ENCODE results near the gene GRB10.

The GRB10 gene

DNA sequence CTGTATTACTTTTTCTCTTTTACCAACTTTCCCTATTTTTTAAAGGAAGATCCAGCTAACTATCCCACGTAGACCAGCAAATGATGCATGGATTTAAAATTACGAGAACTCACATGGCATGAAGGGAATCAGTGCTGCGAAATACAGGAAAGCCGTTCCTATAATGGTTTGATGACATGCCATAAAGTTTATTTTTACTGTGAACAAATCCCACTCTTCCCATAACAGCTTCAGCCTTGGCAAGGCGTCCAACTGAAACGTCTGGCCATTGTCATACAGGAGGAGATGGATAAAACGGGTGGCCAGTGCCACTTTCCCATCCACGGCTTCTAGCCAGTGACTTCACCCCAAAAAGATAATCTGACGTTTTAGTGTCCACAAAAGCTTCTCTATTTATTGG lies 111.3 kb downstream of the GRB10 start:
- FAIRE-seq (no peak), DNase-seq (ENCODE audit: insufficient read length, low spot score) (no peak)
- TF ChIP-seq POLR2A (IDR thresholded peaks at IDR 0.05; ENCODE audit: low read depth, low read length), result no peak

DNA sequence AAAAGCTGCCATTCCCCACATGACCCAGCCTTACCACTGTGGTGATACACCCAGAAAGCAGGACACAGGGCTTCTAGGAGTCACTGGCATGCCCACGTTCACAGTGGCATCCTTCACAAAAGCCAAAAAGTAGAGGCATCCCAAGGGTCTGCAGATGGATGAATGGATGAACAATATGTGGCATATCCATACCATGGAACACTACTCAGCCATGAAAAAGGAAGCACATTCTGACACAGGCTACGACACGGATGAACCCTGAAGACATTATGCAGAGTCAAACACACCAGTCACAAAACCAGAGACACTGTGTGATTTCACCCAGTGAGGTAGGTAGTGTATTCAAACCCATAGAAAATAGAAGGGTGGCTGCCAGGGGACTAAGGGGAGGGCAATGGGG lies 112.8 kb downstream of the GRB10 start:
- no peak for TF ChIP-seq POLR2A (IDR thresholded peaks at IDR 0.05; ENCODE audit: low read depth, low read length)
- no peak for DNase-seq (ENCODE audit: insufficient read length, low spot score)
- FAIRE-seq, result no peak

DNA sequence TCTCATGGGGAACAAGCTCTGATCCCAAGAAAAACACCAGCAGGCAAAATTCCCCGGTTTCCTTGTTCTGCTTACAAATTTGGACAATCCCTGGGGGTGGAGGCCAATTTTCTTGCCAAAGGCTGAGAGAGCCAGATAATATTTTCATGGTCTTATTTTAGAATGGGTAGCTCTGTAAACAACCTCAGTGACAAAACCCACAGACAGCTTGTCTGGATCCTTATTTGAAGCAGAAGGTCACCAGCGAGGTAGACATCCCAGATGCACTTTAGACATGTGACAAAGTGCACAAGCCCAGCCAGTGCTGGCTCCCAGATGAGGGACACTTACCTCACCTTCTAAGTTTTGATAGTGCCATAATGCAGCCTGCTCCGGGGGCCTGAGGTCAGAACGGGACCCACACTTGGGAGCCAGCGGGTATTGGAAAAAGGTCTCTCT lies 114.9 kb downstream of the GRB10 start:
- TF ChIP-seq POLR2A (IDR thresholded peaks at IDR 0.05; ENCODE audit: low read depth, low read length), result no peak
- DNase-seq (ENCODE audit: insufficient read length, low spot score) (no peak), FAIRE-seq (no peak)

DNA sequence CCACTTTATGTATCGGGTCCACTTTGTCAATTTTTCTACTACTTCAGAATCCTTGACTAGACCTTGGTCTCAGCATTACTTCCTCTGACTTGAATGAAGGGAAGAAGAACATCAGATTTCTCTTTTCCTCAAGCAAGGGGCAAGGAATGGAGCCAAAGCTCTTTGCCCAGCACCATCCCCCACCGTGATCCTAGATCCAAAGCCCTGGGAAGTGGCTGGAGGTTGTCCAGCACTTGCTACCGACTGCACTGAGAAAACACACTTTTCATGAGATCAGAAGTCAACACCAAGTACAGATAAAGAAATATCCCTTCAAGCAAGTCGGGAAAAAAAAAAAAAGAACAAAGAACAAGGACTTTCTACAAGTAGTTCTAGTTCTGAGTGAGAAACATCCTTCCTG lies 115.4 kb downstream of the GRB10 start:
- TF ChIP-seq POLR2A (IDR thresholded peaks at IDR 0.05; ENCODE audit: low read depth, low read length), result no peak
- no peak for DNase-seq (ENCODE audit: insufficient read length, low spot score)
- no peak for FAIRE-seq

- DNase-seq (ENCODE audit: insufficient read length, low spot score) (no peak), FAIRE-seq (no peak)
- TF ChIP-seq POLR2A (IDR thresholded peaks at IDR 0.05; ENCODE audit: low read depth, low read length), result no peak
Measured at GRCh38 chr7:50666124-50666496, 116.6 kb downstream of the GRB10 start.

DNA sequence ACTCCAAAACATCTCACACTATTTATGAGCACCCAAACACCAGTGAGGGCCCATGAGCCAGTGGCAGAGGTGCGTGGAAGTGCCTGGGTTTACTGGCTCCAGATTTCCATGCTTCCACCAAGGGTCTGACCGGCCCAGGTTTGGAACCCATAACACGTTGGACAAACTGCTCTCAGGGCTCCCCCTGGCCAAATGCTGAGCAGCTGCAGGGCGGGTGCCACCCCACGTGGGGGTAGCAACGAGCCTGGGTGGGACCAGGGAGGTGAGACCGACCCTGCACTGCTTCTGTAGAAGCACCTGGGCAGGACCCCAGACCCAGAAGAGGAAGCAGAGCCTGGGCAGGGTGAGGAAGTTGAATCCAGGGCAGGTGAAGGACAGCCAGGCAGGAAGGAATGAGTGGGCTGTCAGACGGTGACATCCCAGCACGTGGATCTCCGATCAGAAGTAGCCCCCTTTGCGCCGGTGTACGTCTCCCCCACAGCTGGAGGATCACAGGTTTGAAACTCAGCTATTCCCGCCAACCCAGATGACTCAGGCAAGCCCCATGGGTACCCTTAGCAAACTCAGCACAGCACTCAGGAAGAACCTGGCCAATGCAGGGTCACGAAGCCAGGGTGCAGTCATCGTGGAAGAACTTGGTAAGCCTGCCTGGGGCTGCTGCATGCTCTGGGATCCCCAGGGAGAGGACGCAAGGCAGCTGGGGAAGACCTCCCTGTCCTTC lies 117.1 kb downstream of the GRB10 start:
- DNase-seq (ENCODE audit: insufficient read length, low spot score) (no peak), FAIRE-seq (no peak)
- TF ChIP-seq POLR2A (IDR thresholded peaks at IDR 0.05; ENCODE audit: low read depth, low read length), result no peak

- DNase-seq (ENCODE audit: insufficient read length, low spot score) (no peak), FAIRE-seq (no peak)
- no peak for TF ChIP-seq POLR2A (IDR thresholded peaks at IDR 0.05; ENCODE audit: low read depth, low read length)
Measured at GRCh38 chr7:50664937-50665336, 117.8 kb downstream of the GRB10 start.

DNA sequence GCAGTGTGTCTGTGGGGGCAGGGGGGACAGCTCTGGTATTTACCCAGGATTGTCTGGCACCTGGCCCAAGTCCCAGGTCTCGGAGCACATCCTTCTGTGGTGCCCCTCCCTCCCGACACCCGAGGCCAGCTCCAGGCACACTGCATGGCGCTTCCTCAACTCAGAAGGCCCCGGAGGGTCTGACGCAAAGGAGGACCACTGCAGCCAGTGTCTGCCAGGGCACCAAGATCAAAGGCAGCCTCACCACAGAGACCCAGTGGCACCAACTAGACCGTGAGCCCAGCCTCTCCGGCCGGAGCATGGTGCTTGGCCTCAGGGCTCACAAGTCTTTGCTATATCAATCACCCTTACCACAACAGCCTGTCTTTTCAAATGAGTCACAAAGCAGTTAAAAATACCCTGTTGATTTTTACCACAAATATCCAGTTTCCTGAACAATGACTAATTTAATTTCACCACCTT lies 118.2 kb downstream of the GRB10 start:
- DNase-seq (ENCODE audit: insufficient read length, low spot score) (peak; percentile 88), FAIRE-seq (no peak)
- TF ChIP-seq POLR2A (IDR thresholded peaks at IDR 0.05; ENCODE audit: low read depth, low read length), result no peak

DNA sequence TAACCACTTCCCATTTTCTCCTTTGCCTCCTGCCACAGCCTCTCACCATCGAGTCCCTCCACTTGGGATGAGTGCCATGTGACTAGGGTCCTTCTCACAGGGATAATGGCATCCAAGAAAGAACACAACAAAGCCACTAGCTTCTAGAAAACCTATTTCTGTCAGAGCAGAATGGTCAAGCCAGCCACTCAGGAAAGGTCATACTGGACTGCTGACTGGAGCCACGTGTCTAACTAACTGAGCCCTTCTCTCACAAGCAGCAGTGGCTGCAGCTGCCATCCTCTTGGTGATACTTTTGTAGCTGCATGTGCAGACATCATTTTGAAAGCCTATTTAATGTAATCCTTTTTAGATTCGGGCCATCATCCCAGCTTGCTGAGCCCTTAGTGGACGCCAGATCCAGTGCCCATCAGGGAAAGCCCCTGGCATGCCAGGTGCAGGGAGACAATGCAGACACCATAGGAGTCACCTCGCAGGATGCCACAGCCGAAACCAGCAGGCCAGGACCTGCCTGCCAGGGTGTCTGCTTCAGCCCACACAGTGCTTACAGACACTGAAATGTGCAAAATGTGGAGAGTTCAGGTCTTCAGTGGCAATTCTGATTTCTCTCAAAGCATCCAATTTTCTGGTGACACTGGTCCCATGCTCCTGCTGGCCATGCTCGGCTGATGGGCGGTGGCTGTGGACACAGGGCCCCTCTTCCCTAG lies 119.1 kb downstream of the GRB10 start:
- no peak for FAIRE-seq
- DNase-seq (ENCODE audit: insufficient read length, low spot score), result no peak
- TF ChIP-seq POLR2A (IDR thresholded peaks at IDR 0.05; ENCODE audit: low read depth, low read length), result no peak

GRCh38 chr7:50662996-50663395 lies 119.7 kb downstream of the GRB10 start:
- FAIRE-seq, result no peak
- DNase-seq (ENCODE audit: insufficient read length, low spot score), result no peak
- no peak for TF ChIP-seq POLR2A (IDR thresholded peaks at IDR 0.05; ENCODE audit: low read depth, low read length)

DNA sequence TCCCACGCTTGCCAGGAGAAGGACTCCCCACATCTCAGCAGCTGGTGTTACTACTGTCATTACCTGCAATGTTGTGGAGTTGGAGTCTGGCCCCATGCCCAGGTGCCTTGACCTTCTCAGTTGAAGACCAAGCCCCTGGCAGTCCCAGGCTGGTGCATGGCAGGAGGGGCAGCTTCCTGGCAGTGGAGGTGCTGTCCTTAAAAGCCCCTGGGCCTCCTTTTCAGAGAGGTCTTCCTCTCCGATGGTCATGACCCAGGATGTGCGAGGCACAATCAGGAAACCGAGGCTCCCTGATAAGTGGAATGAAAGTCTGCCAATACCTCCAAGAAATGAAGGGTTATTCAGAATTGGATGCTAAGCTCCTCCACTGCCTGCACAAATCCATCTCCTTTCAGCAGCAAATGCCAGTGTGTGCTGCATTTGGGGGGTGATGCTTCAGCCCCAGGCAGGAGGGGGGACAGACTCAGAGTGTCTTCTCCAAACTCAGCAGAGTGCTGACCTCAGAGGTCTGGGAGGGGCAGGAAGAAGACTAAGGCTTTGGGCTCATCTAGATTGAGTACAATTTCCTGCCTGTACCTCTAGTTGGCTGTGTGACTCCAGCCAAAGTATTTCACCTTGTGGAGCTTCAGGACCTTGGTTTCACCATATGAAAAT lies 120.5 kb downstream of the GRB10 start:
- no peak for TF ChIP-seq POLR2A (IDR thresholded peaks at IDR 0.05; ENCODE audit: low read depth, low read length)
- DNase-seq (ENCODE audit: insufficient read length, low spot score) (no peak), FAIRE-seq (no peak)

DNA sequence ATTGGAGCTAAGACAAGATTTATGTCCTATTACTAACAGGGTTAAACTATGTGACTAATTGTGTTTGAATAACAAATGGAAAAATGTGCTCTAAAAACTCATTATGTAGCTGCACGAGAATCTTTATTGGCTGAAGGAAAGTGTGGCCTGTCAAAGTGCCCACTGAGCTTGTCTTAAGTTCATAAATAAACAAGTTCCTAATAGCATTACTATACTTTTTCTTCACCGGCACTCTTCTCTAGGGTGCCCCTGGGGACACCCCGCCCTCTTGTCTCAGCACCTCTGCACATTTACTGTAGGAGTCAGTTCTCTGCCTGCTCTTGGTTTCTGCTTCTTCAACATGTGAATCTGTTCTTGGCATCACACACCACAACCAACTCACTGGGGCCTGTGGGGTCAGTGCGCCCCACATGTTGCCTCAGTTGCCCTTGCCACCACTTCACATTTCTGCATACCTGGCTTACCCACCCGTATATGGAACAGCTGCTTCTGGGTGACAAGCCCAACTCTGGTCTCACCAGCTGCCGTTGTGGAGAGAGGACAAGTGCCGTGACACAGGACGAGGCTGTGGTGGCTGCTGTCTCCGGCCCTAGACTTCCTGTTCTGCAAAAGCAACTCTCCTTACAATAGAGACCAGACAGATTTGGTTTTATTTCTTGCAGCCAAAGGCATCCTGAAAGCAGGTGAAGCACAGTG lies 121.2 kb downstream of the GRB10 start:
- no peak for TF ChIP-seq POLR2A (IDR thresholded peaks at IDR 0.05; ENCODE audit: low read depth, low read length)
- FAIRE-seq (no peak), DNase-seq (ENCODE audit: insufficient read length, low spot score) (no peak)

DNA sequence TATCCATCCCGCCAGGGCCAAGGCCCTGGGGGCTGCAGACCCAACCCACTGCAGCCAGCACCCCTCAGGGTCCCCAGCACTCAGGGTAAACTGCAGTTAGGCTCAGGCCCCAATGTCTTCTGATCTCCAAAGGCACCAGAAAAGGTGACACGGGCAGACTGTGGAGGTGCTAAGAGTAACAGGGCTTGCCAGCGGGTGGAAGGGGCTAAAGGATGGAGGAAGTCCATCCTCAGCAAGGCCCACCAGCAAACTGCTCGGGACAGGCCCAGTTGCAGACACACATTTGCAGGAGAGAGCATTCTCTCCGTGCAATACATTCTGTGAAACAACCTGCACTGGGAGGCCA lies 121.9 kb downstream of the GRB10 start:
- TF ChIP-seq POLR2A (IDR thresholded peaks at IDR 0.05; ENCODE audit: low read depth, low read length), result no peak
- no peak for FAIRE-seq
- DNase-seq (ENCODE audit: insufficient read length, low spot score), result no peak
